GM21381 (cell line): Measurements from ENCODE around the gene RPL29.

ENCODE experiments used
- ATAC-seq: cut with Tn5 transposase; IDR thresholded peaks from one replicate; pipeline ENCODE4 v1.9.1; 2021; ENCODE audit warnings: mild to moderate bottlenecking, moderate library complexity; ENCODE audit not compliant: unreplicated experiment

RPL29 gene

GRCh38 chr3:51948016-51948580 lies 47.6 kb downstream of the RPL29 start:
- ATAC-seq: no peak

GRCh38 chr3:51947215-51947900 lies 48.3 kb downstream of the RPL29 start:
- no peak for ATAC-seq

GRCh38 chr3:51946796-51947195 lies 48.9 kb downstream of the RPL29 start:
- no peak for ATAC-seq

GRCh38 chr3:51945926-51946705 lies 49.6 kb downstream of the RPL29 start:
- no peak for ATAC-seq

GRCh38 chr3:51945031-51945840 lies 50.5 kb downstream of the RPL29 start:
- ATAC-seq: no peak

- no peak for ATAC-seq
Measured at GRCh38 chr3:51944451-51945021, 51.2 kb downstream of the RPL29 start.
